OCI-LY3 (cell line): ENCODE results near the gene PEX10.

ENCODE experiments used
- EZH2phosphoT487 ChIP-seq: fragments of 200-600 bp; shearing (Covaris generic); IDR thresholded peaks from 2 replicates; pipeline ENCODE4 v1.6.1; 2018; ENCODE audit warnings: antibody characterized with exemption, mixed run types, low read depth
- TF ChIP-seq, protein P1 (sequence below): fragments of 200-600, 300-600 bp; sonication (generic); IDR thresholded peaks from 2 replicates; pipeline ENCODE4 v1.5.1; 2014; ENCODE audit warnings: antibody characterized with exemption, low read length, low read depth

DNA sequence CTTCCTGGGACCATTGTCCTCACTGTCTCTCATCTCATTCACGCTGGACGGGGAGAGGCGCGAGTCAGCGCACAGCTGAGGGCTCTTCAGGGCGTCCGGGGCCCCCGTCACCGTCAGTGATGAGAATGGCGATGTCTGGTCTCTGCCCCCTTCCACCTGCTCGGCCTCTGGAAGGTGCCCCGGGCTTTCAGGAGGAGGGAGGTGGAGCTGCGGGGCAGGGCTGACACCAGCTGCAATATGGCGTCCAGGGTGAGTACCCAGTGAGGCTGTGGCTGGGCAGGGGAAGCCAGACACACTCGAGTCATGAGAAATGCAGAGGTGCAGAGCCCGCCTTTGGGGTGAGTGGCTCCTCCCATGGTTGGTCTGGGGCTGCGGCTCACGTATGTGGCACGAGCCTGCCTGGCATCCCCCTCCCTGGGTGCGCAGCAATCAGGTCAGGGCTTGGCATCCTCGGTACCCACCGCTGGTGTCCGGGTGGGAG, 36.1 kb downstream of the PEX10 start:
- TF ChIP-seq, protein P1, sequence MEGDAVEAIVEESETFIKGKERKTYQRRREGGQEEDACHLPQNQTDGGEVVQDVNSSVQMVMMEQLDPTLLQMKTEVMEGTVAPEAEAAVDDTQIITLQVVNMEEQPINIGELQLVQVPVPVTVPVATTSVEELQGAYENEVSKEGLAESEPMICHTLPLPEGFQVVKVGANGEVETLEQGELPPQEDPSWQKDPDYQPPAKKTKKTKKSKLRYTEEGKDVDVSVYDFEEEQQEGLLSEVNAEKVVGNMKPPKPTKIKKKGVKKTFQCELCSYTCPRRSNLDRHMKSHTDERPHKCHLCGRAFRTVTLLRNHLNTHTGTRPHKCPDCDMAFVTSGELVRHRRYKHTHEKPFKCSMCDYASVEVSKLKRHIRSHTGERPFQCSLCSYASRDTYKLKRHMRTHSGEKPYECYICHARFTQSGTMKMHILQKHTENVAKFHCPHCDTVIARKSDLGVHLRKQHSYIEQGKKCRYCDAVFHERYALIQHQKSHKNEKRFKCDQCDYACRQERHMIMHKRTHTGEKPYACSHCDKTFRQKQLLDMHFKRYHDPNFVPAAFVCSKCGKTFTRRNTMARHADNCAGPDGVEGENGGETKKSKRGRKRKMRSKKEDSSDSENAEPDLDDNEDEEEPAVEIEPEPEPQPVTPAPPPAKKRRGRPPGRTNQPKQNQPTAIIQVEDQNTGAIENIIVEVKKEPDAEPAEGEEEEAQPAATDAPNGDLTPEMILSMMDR = no peak
- TF ChIP-seq EZH2phosphoT487 = no peak
